Panc1 (cell line): Measurements from ENCODE around the gene CASP4.
"Not testable (repeated sequence)": the region's sequence is repeated elsewhere in the genome, so short reads cannot be mapped to it uniquely, and the experiment has no call there.

ENCODE experiments used
- POLR2AphosphoS5 ChIP-seq: IDR thresholded peaks from 2 replicates; pipeline ENCODE4 v1.6.1; 2012; ENCODE audit warnings: mild to moderate bottlenecking, low read depth, low read length, moderate library complexity
- REST ChIP-seq, 2 experiments: IDR thresholded peaks; 2 replicates each; pipeline ENCODE4 v1.6.1; 2011 to 2012; ENCODE audit warnings: low read depth in 2 of 2, control low read depth in 1 of 2, low read length in 1 of 2, mild to moderate bottlenecking in 1 of 2, moderate library complexity in 1 of 2; ENCODE audit not compliant: insufficient read depth in 1 of 2
- SIN3A ChIP-seq: IDR thresholded peaks from 2 replicates; pipeline ENCODE4 v1.6.1; 2012; ENCODE audit warnings: low read depth, mild to moderate bottlenecking, low read length, moderate library complexity, borderline replicate concordance; ENCODE audit not compliant: insufficient read depth
- TCF7L2 ChIP-seq: IDR thresholded peaks from 2 replicates; pipeline ENCODE4 v1.6.1; 2011; ENCODE audit warnings: mild to moderate bottlenecking, low read depth, low read length, inconsistent platforms
- TF ChIP-seq, protein P1 (sequence below): fragments of 450-650 bp; IDR thresholded peaks from 2 replicates; pipeline ENCODE4 v1.5.1; 2017; ENCODE audit warnings: mild to moderate bottlenecking

DNA sequence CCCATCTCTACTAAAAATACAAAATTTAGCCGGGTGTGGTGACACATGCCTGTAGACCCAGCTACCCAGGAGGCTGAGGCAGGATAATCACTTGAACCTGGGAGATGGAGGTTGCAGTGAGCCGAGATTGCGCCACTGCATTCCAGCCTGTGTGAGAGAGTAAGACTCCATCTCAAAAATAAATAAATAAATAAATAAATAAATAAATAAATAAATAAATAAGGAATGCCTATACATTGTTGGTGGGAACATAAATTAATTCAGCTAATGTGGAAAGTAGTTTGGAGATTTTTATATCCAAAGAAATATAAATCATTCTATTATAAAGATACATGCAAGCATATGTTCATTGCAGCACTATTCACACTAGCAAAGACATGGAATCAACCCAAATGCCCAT lies 34.3 kb downstream of the CASP4 start:
- TF ChIP-seq, protein P1, sequence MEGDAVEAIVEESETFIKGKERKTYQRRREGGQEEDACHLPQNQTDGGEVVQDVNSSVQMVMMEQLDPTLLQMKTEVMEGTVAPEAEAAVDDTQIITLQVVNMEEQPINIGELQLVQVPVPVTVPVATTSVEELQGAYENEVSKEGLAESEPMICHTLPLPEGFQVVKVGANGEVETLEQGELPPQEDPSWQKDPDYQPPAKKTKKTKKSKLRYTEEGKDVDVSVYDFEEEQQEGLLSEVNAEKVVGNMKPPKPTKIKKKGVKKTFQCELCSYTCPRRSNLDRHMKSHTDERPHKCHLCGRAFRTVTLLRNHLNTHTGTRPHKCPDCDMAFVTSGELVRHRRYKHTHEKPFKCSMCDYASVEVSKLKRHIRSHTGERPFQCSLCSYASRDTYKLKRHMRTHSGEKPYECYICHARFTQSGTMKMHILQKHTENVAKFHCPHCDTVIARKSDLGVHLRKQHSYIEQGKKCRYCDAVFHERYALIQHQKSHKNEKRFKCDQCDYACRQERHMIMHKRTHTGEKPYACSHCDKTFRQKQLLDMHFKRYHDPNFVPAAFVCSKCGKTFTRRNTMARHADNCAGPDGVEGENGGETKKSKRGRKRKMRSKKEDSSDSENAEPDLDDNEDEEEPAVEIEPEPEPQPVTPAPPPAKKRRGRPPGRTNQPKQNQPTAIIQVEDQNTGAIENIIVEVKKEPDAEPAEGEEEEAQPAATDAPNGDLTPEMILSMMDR, result not testable (repeated sequence)
- not testable (repeated sequence) for TF ChIP-seq TCF7L2; SIN3A; REST (IDR thresholded peaks at IDR 0.05; ENCODE audit: insufficient read depth in 1 of 2, low read depth in 2 of 2, low read length in 1 of 2); POLR2AphosphoS5
